ENCODE results near the gene TRIM37.

The TRIM37 gene

DNA sequence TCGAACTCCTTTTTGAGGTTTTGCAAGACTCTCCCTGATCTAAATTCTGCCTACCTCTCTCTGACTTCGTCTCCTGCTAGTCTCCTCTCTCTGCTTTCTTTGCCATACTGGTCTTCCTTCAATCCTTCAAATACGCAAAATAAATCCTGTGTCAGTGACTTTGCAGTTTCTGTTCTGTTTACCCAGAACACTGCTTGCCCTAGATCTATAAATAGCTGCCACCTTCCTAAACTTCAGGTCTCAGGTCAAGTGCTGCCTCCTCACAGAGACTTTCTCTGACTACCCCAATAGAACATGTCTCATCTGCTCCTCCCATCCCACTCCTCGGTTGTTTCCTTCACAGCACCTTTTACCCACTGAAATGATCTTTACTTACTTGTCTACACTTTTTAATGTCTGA lies 78.9 kb downstream of the TRIM37 start:
- DNase-seq, result no peak

DNA sequence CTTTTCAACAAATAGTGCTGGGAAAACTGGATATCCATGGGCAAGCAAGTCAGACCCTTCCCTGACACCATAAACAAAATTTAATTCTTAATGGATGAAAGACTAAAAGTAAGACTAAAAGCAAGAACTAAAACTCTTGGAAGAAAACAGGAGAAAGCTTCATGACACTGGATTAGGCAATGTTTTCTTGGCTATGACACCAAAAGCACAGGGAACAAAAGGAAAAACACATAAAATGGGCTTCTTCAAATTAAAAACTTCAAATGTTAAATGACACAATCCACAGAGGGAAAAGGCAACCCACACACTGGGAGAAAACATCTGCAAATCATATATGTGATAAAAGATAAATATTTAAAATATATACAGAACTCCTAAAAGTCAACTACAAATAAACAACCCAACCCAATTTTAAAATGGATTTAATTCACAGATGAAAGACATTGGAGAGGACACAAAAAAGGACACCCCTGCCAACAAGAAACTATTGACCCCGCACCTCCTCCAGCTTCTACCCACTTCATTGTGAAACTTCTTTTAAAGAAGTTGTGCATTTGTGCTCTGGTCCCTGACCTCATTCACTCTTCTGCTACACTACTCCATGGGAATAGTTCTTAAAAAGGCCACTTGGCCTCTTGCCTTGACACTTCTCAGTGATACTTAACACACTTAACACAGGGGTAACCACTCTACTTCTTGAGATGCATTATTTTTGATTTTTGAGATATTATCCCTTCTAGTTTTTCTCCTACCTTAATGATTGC lies 80.3 kb downstream of the TRIM37 start:
- no peak for DNase-seq

DNA sequence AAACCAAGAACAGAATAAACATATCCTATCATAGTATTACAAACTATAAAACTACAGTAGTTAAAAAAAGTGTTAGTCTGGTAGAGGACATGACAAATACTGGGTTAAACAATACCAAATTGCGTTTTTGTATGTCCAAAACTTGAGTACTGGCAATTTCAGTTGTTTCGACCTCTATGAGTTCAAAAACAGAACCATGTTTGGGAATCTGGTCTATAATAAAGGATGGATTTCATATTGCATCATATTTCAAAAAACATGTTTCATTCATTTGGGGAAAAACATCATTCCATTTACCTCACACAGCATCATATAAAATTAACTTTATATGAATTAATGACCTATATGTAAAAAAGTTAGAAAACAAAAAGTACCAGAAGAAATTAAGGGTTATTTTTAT lies 81.8 kb downstream of the TRIM37 start:
- no peak for DNase-seq

DNA sequence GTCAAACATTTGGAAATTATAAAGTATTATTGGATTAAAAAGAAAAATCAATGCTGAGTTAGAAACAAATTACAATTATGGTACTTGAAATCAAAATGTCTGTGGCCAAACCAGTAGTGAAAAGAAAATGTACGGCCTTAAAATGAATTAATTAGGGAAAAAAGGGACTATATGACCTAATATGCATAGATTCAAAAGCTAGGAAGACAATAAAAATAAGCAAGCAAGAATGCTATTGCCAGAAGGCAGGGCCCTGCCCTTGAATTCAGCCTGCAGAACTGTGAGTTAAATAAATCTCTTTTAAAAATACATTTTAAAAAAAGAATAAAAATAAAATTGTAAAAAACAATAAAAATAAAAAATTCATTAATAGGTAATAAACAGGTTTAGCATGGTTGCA lies 88.7 kb downstream of the TRIM37 start:
- no peak for DNase-seq

DNA sequence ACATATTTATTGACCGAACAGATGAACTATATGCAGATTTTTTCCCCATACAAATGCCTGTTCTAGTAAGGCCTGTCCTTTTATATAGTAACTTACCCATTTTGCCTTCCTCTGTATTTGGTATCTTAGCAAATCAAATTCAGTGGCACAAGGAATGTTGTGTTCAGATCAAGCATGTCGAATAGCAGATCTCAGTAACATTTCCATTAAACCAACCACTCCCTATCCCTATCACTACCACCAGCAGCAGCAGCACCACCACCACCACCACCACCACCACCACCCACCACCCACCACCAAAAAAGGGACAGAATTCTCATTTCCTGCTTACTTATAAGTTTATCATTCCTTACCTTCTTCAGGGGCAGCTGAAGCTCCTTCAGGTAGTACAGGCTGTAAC lies 94.7 kb downstream of the TRIM37 start:
- no peak for DNase-seq

DNA sequence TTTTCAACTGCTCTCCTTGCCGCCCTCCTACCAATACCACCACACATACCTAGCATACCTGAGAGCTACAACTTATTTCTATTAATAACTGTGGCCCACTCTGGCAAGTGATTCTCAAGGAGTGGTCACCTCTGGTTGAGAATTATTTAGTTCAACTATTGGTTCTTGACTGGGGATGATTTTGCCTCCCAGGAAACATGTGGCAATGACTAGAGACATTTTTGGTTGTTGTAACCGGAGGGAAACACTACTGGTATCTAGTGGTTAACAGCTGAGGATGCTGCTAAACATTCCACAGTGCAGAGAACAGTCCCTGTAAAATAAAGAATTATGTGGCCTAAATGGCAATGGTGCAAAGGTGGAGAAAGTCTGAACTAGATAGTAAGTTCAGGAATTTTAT lies 96.7 kb downstream of the TRIM37 start:
- no peak for DNase-seq

DNA sequence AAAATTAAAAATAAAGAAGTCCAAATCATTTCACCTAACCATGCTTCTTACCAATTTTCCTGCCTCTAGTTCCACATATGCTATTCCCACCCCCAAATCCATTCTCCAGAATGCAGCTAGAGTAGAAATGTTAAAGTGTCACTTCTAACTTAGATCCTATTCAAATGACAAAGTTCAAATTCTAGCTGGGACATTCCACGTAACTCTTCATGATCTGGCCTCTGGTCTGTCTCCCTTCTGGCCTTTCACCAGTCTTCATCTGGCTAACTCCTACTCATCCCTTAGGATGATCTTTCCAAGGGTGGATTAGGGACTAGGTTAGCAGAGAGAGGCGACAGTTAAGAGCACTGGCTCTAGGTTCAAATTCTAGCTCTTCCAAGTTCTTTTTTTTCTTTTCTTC lies 97.9 kb downstream of the TRIM37 start:
- no peak for DNase-seq

DNA sequence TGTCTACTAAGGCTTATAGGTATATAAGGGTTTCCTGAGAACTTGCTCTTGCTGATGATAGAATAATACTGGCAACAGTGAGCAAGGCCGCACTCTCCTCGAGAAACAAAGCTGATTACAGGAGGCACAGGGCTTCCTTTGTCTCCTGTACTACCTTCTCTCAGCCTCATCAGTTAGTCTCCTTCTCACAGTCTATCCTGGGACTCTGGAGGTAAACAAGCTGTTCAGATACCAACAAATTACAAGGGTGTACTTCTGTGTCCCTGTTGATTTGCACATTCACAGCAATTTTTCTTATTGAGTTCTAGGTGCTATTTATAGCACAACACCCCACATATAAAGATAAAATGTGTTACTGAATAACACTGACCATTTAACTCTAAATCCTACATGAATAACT lies 98.7 kb downstream of the TRIM37 start:
- DNase-seq, result no peak

DNA sequence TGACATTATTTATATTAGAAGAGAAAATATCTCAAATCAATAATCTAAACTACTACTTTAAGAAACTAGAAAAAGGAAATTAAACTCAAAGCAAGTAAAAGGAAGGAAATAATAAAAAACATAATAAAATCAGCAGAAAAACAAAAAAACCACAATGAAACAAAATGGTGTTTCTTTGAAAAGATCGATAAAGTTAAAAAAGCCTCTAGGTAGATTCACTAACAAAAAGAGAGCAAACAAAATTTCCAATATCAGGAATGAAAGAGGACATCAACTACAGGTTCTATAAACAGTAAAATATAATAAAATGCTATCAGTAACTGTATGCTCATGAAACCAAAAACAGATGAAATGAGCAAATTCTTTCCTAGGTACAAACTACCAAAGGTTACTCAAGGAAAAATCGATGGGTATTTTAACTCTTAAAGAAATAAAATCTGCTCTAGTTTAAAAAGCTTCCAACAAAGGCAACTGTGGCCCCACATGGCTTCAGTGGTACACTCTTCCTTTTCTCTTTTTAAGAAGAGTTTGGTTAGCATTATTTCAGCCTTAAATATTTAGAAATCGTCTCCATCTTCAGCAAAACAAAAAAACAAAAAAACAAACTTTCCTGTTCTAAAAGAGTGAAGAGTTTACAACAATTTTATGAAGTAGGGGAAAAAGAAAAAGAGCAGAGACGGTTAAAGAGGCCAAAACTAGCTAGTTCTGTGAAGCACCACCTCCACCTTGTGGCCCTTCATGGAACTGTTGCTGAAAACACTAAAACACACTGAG lies 102.2 kb downstream of the TRIM37 start:
- DNase-seq, result peak; percentile 80

DNA sequence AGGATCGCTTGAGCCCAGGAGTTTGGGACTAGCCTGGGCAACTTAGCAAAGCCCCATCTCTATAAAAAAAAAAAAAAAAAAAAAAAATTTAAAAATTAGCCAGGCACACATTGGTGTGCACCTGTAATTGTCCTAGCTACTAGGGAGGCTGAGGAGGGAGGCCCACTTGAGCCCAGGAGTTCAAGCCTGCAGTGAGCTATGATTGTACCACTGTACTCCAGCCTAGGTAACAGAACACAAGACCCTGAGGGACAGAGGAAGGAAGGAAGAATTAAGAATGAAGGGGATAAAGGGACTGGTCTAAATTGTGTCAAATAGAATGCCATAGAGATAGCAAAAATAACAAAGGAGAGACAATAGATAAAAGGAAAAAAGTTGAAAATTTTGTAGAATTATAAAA lies 102.8 kb downstream of the TRIM37 start:
- no peak for DNase-seq

DNA sequence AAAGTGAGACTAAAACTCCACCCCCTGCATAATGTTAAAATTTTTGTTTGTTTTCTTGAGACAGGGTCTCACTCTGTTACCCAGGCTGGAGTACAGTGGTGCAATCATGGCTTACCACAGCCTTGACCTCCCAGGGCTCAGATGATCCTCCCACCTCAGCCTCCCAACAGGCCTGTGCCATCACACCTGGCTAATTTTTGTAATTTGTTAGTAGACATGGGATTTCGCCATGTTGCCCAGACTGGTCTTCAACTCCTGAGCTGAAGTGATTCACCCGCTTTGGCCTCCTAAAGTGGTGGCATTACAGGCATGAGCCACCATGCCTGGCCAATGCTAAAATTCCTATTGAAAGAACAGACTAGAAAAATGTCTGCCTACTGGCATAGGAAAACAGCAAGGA lies 103.8 kb downstream of the TRIM37 start:
- DNase-seq, result no peak

DNA sequence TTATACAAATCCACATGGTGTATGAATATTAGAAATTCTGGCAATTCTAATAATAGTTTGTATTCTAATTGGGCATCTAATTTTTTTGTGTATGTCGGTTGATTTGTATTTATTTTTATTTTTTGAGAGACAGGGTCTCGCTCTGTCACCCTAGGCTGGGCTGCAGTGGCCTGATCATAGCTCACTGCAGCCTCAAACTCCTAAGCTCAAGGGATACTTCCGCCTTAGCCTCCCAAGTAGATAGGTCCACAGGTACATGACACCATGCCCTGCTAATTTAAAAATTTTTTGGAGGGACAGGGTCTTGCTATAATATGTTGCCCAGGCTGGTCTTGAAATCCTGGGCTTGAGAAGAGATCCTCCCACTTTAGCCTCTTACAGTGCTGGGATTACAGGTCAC lies 104.6 kb downstream of the TRIM37 start:
- DNase-seq, result no peak

DNA sequence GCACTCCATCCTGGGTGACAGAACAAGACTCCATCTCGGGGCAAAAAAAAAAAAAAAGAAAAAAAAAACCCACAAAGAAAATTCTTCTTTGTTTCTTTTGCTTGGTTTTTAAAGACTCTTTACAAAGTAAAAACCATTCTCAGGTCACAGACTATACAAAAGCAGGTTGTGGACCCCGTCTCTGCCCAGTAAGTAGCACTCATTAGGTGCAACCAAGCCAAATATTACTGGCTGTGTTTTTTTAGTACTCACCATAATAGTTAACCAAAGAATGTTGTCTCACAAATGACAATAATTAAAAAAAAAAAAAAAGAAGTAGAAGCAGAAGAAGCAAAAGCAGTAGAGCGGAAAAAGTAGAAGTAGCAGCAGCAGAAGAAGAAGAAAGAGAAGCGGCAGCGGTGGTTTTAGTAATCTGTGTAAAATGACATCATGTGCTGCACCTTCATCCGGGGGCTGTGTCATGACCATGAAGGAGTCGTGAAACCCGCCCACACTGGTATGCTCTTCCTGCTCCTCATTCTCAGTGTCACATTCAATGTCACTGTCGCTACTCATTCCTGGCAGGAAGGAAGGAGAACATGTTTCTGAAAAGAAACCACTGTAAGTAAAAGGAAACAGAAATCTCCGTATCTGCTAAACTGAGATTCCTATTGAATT lies 105.4 kb downstream of the TRIM37 start:
- no peak for DNase-seq

DNA sequence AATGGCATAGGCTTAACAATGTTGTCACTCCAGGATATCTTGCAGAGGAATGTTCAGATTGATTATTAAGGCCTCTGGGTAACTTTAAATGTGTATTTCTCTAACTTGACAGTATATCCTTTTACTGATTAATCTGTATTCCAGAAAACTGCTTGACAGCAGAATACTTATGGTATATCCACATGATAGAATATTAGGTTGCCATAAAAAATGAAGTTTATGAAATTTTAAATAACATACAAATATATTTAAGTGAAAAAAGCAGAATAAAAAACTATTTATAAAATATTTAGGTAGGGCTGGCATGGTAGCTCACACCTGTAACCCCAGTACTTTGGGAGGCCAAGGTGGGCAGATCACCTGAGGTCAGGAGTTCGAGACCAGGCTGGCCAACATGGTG lies 106.7 kb downstream of the TRIM37 start:
- no peak for DNase-seq

DNA sequence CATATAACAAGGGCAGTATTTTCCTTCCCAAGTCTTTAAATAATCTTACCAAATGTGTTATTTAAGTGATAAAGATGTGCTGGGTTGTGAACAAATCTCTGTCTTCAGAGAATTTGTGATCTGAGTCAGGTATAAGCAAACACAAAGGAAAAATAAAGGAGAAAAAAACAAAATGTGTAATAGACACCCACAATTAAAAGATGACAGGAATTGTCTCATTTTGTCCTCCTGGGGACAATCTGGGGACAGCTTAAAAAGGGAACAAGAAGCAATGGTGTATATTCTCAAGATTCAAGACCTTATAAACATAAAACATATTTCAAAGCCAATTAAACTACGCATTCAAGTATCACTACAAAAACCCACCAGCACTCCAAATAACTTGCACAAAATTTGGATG lies 107.2 kb downstream of the TRIM37 start:
- DNase-seq, result no peak

DNA sequence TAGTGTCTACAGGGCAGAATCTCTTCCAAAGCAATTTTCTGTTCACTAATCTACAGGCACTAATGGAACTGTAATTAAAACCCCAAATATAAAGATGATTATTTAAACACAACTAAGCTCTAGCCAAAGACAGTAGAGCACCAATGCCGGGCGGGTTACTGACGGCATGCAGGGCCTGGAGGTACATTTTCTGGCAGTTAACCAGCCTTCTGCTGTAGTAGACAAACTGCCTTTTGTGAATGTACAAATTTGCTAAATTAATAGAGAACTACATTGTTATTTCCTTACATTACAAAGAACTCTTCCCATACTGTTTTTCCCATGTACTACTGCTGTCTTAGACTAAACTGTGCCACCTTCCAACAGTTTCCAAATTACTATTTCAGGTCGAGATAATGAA lies 107.8 kb downstream of the TRIM37 start:
- no peak for DNase-seq

DNA sequence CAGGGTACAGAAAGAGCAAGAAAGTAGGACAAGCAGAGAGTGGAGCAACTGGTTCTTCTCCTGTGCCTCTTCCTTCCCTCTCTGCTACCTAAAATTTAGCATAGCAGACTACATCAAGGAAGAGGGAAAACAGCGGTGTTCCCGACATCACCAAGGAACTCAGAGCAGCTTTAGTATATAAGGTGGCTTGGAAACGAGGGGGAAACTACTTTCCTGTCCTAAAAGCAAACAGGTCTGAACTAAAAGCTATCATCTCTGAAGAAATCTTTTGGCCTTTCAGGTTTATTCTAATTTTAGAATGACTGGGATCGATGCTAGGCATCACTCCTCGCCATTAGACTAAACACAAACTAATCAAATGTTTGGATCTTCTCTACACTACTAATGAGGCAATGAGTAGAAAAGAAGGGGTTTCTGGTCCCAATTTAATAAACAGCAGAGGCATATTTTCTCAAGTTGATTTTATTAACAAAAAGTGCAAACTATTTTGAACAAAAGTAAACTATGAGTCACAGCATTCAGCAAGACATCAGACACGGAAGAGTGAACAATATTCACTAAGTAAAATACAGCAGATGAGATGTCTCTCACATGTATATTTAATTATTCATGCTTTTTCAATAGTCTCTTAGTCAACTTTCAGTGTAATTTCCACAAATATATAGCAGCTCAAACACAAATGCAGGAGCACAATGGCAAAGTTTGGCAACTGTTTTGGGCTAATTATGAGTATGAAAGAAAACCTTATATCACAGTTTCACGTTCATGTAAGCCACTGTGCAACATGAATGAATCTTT lies 108.7 kb downstream of the TRIM37 start:
- DNase-seq, result no peak

DNA sequence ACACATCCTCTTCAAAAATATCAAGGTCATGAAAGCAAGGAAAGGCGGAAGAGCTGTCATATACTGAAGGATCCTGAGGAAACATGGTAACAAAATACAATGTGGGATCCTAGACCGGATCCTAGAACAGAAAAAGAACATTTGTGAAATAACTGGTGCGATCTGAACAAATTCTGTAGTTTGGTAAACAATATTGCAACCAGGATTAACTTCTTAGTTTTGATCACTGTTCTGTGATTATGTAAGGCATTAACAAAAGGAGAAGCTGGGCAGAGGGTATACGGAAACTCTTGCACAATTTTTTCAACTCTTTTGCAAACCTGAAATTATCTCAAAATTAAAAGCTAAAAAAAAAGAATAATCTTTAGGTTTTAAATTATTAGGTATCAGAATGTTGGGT lies 109.7 kb downstream of the TRIM37 start:
- DNase-seq, result no peak

DNA sequence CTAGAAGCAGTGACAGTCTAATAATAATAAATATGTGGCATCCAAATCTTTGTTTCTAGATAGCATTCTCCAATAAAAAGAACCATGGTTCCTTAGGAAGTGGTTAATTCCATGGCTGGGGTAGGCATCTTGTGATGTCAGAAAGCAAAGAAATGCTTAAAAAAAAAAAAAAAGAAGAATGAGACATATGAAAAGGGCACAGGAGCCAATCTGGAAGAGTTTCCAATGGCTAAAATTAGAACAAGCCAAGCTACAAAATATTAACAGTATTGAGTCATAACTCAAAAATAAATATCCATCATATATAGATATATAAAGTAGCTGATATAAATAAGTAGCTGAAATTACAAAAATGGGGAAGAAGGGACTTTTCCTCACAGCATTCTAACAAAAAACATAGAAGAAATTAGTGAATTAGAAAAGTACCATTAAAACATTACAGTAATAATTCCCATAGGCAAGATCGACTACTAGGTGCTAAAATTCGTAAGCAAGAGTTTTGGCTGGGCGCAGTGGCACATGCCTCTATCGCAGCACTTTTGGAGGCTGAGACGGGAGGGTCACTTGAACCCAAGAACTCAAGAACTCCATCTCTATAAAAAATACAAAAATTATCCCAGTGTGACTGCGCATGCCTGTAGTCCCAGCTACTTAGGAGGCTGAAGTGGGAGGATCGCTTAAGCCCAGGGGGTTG lies 111.3 kb downstream of the TRIM37 start:
- DNase-seq, result no peak

DNA sequence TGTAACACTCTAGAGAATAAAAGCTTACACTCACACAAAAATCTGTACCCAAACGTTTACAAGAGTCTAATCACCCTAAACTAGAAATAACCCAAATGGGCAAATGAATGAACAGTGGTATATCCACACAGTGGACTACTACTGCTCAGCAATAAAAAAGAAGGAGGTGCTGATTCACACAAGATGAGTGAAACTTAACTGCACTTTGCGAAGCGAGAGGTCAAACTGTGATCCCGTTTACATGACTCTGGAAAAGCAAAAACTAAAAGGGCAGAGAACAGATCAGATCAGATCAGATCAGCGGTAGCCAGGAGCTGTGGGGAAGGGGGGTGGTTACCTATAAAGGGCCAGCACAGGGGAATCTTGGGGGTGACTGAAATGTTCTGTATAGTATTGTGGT lies 113.4 kb downstream of the TRIM37 start:
- DNase-seq, result no peak

DNA sequence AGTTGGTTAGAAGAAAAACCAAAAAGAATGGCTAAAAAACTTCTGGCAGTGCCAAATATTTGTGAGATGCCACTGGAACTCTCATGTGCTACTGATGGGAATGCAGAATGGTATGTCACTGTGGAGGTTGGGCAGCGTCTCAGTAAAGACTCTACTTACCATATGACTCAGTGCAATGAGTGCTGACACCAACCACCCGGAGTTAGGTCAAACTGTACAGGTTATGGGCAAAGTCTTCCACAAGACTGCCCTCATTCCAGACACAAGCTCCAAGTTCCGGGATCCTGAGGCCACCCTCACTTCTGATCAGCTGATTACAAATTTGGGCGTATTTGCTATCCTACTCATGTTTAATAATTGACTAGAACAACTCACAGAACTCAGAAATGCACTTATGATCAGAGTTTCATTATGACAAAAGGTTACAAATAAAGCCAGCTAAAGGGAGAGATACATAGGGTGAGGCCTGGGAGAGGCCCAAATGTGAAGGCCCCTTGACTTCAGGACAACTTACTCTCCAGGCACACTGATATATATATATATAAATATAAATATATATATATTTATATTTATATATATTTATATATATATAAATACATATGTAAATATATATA lies 114.9 kb downstream of the TRIM37 start:
- DNase-seq, result no peak

DNA sequence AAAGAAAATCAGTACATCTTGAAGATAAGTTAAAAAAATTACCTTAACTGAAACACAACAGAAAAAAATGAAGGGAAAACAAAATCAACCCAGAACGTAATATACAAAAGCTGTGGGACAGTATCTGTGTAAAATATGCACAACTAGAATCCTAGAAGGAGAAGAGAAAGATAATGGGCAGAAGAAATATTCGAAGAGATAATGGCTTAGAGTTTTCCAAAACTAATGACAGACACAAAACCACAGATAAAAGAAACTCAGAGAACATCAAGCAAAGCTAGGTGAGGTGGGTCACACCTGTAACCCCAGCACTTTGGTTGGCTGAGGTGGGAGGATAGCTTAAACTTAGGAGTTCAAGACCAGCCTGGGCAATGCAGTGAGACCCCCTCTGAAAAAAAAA lies 117.1 kb downstream of the TRIM37 start:
- DNase-seq, result no peak
